Heart right ventricle (tissue), 16 donors: Measurements from ENCODE around the gene C10orf143. TPM values are rescaled to one million over a fixed set of nuclear protein-coding genes. Genes with fewer than 3 reads are reported as not detected.

ENCODE experiments used
- ATAC-seq, 8 donors: fragments of 200-7000 bp; cut with Tn5 transposase; one replicate each; pipeline ENCODE4 v1.9.1; 2020; ENCODE audit warnings: mild to moderate bottlenecking in 8 of 8, moderate library complexity in 8 of 8, moderate number of reproducible peaks in 1 of 8
- DNase-seq, 2 donors: peaks; one replicate each; pipeline ENCODE4 v3.0.0-alpha.2; 2020
- H3K27ac ChIP-seq, 10 donors: fragments of 200-600 bp; sonication (generic) in 2 of 10; one replicate each; pipeline versions ENCODE4 v1.5.0 to v1.8.0; 2020 to 2022; ENCODE audit warnings: mild to moderate bottlenecking in 3 of 10
- H3K27me3 ChIP-seq, 7 donors: fragments of 200-600 bp; one replicate each; pipeline ENCODE4 v1.8.0; 2021 to 2022; ENCODE audit warnings: mild to moderate bottlenecking in 2 of 7
- H3K36me3 ChIP-seq, 9 donors: fragments of 200-600 bp; sonication (generic) in 1 of 9; one replicate each; pipeline versions ENCODE4 v1.5.0 to v1.8.0; 2020 to 2022; ENCODE audit warnings: mild to moderate bottlenecking in 2 of 9
- H3K4me1 ChIP-seq, 9 donors: fragments of 200-600 bp; sonication (generic) in 1 of 9; one replicate each; pipeline versions ENCODE4 v1.5.0 to v1.8.0; 2020 to 2022; ENCODE audit warnings: mild to moderate bottlenecking in 4 of 9
- H3K4me3 ChIP-seq, 10 donors: fragments of 200-600 bp; sonication (generic) in 2 of 10; one replicate each; pipeline versions ENCODE4 v1.5.0 to v1.8.0; 2020 to 2022; ENCODE audit warnings: mild to moderate bottlenecking in 7 of 10, moderate library complexity in 2 of 10
- H3K9me3 ChIP-seq, 11 donors: fragments of 200-600 bp in 10 of 11; sonication (generic) in 2 of 11; one replicate each; pipeline versions ENCODE4 v1.5.0 to v1.8.0; 2013 to 2022; ENCODE audit warnings: mild to moderate bottlenecking in 2 of 11, control low read depth in 1 of 11, moderate library complexity in 1 of 11
- WGBS, 2 donors: extraction: QIAGEN DNeasy Blood & Tissue Kit; methylation state at CpG; one replicate each; pipeline ENCODE4 v1.1.7; 2013; ENCODE audit warnings: inconsistent platforms in 1 of 2; 5-methylcytosine and 5-hydroxymethylcytosine counted together
- intact Hi-C, 10 donors: fragments of 100-400 bp; cut with DNase I; formaldehyde crosslinking; loops; one replicate each; pipeline versions ENCODE4 v1.11.1 to v1.14.2; 2022
- polyA plus RNA-seq, 2 donors: library from polyadenylated mRNA; stranded (reverse); fragments of 200-250 nt; gene quantifications; one replicate each; pipeline ENCODE4 v1.2.3, GENCODE V29; 2013
- total RNA-seq, 10 donors: library from RNA; stranded (reverse); fragmentation: NEBNext Ultra II Directional in 3 of 10; extraction: Animal tissue kit (Norgen Biotek cat#: 25700) in 3 of 10; gene quantifications; one replicate each; pipeline versions ENCODE4 v1.2.1 to v1.2.4, GENCODE V29; 2021 to 2023
- TF ChIP-seq, protein P1 (sequence below), 9 donors: fragments of 200-600 bp; sonication (generic) in 2 of 9; IDR thresholded peaks; one replicate each; pipeline versions ENCODE4 v1.5.0 to v1.8.0; 2021 to 2022; ENCODE audit warnings: antibody characterized with exemption in 9 of 9, mild to moderate bottlenecking in 5 of 9, moderate library complexity in 1 of 9
- donor health status: Arrhythmogenic right ventricular cardiomyopathy.
- donor health status: ischemic (EF 13 %, LVEDD 7.1; RV severe dilation, severe dysfunction).
- donor health status: healthy with polysubstance abuse.
- donor health status: DM: no; HTN: yes; CAD: no.
- donor health status: DM: no; HTN: no; CAD: no.
- donor health status: ischemic (EF 25% LVEDD 6.9; RV normal size, moderate dysfunction).
- donor health status: ischemic (EF 25% LVEDD 5.7; RV mildly dilated, moderate dysfunction).
- donor health status: healthy.
- donor health status: DM: yes; HTN: yes; CAD: no.
- donor health status: Ischemic cardiomyopathy.
- donor health status: ischemic (EF 35%, LVEDD 5.7; RV mildly dilated, moderate dysfunction).
- donor health status: nonischemic (EF 11% LVEDD 7.7; RV severe dilation, severe dysfunction).
- donor health status: DM: yes; HTN: yes; CAD: no.
- donor health status: PGD.
- donor health status: ischemic (EF 29% LVEDD 5.4; RV normal size, mild dysfunction).
- donor health status: nonischemic (EF 23%, LVEDD 6.1; RV moderate dilation, normal function).

The C10orf143 gene
- total and polyA plus RNA-seq, 12 donors: 1.1 to 5.4 (median 2.1) TPM

DNA sequence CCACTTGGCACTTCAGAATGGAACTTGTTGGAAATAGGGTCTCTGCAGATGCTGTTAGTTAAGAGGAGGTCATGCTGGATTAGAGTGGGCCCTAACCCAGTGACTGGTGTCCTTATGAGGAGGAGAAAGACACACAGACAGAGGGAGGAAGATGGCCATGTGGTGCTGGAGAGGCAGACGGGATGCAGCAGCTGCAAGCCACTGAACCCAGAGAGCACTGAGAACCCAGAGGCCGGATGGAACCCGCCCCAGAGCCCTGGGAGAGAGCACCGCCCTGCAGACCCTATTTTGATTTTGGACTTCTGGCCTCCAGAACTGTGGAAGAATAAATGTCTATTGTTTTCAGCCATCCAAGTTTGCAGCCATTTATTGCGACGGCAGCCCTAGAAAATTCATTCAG, 88.5 kb downstream of the C10orf143 start:
- Histone ChIP-seq H3K4me1 (peaks cover 0 to 15% (median 0%) of the 10 kb centered on the region in 9 donors), H3K27ac (no peak overlapping the region), H3K36me3 (no peaks in the 10 kb centered on the region), H3K4me3 (no peak overlapping the region), H3K9me3 (no peaks in the 10 kb centered on the region), H3K27me3 (peaks cover 0 to 9% (median 0%) of the 10 kb centered on the region in 7 donors)
- DNase-seq: peak in 1 of 2 donors; percentile 2
- TF ChIP-seq, protein P1, sequence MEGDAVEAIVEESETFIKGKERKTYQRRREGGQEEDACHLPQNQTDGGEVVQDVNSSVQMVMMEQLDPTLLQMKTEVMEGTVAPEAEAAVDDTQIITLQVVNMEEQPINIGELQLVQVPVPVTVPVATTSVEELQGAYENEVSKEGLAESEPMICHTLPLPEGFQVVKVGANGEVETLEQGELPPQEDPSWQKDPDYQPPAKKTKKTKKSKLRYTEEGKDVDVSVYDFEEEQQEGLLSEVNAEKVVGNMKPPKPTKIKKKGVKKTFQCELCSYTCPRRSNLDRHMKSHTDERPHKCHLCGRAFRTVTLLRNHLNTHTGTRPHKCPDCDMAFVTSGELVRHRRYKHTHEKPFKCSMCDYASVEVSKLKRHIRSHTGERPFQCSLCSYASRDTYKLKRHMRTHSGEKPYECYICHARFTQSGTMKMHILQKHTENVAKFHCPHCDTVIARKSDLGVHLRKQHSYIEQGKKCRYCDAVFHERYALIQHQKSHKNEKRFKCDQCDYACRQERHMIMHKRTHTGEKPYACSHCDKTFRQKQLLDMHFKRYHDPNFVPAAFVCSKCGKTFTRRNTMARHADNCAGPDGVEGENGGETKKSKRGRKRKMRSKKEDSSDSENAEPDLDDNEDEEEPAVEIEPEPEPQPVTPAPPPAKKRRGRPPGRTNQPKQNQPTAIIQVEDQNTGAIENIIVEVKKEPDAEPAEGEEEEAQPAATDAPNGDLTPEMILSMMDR (IDR thresholded peaks at IDR 0.05): no peak
- 78 to 86% methylated on average over 6 of the region's 6 CpGs for whole genome bisulfite sequencing, 2 donors
- no peak for ATAC-seq
- intact Hi-C loops: no loop called here

DNA sequence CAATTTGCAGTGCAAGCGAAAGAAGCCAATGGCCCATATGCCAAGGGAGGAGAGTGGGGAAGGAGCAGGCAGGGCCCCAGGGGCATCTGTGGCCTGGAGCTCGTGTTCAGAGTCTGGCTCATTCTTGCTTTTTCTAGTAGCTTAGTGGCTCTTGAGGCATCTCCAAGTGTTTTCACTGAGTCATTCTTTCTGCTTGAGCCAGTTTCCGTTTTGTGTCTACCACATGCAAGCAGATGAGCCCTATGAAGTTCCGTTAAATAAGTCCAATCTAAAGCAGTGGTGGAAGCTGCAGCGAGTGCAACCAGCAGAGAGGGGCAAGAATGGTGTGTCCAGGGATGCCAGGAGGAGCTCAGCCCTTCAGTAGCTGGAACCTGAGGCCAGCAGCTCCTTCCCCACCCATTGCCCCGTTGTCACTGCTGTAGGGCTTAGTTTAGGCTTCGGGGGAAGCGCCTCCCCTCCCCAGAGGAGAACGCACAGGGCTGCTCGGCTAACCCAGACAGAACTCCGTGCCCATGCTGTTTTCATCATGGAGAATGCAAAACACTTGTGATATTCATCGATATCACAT, 89.2 kb downstream of the C10orf143 start:
- no peak overlapping the region for H3K4me3 ChIP-seq
- H3K9me3 ChIP-seq: no peaks in the 10 kb centered on the region
- intact Hi-C loops: no loop called here
- WGBS, 2 donors: 72 to 75% methylated on average over 12 of the region's 12 CpGs
- TF ChIP-seq, protein P1 (IDR thresholded peaks at IDR 0.05): no peak
- peaks cover 0 to 9% (median 0%) of the 10 kb centered on the region in 7 donors for H3K27me3 ChIP-seq
- no peaks in the 10 kb centered on the region for H3K36me3 ChIP-seq
- peak in 7 of 8 donors; percentile 43 to 70 (median 49) for ATAC-seq
- DNase-seq: peak in 1 of 2 donors; percentile 13
- H3K4me1 ChIP-seq: peaks cover 0 to 15% (median 0%) of the 10 kb centered on the region in 9 donors
- no peak overlapping the region for H3K27ac ChIP-seq

DNA sequence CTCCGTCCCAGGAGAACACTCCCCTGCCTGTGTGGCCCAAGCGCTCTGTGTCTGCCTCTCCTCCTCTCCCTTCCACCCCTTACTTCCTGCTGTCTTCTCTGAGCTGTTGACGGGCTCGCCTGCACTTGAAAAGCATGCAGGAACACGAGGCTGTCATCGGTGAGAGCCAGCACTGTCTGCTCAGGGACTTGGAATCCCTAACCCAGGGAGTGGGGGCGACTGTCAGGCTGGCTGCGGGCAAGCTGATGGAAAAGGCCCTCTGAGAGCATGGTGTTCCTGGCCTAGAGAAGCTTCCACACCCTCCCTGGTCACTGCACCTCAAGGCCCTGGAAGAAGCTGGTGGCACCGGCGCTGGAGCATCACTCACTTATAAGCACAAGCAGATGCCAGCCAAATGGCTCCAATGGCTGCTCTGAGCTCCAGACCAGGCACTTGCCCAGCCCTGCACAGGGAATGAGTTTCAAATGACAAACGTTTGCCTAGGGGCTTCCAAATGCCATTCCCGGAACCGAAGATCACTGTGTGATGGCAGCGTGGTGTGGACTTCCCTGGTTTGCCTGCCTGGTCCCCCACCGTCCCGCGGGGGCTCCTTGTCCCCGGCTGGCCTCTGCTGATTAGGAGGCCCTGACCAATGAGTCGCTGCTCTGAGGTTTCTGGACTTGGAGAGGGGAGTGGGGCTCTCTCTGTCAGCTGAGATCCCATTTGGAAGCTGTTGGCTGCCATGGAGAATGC, 89.8 kb downstream of the C10orf143 start:
- peak in 1 of 2 donors; percentile 3 for DNase-seq
- 42 to 51% methylated on average over 19 of the region's 19 CpGs for WGBS, 2 donors
- ATAC-seq: peak in 5 of 8 donors; percentile 9 to 29 (median 17)
- Histone ChIP-seq H3K4me3 (no peak overlapping the region), H3K27ac (no peak overlapping the region), H3K36me3 (no peaks in the 10 kb centered on the region), H3K27me3 (peaks cover 0 to 11% (median 2%) of the 10 kb centered on the region in 7 donors), H3K9me3 (no peaks in the 10 kb centered on the region), H3K4me1 (peaks cover 0 to 15% (median 0%) of the 10 kb centered on the region in 9 donors)
- intact Hi-C loops: no loop called here
- TF ChIP-seq, protein P1 (IDR thresholded peaks at IDR 0.05): no peak

DNA sequence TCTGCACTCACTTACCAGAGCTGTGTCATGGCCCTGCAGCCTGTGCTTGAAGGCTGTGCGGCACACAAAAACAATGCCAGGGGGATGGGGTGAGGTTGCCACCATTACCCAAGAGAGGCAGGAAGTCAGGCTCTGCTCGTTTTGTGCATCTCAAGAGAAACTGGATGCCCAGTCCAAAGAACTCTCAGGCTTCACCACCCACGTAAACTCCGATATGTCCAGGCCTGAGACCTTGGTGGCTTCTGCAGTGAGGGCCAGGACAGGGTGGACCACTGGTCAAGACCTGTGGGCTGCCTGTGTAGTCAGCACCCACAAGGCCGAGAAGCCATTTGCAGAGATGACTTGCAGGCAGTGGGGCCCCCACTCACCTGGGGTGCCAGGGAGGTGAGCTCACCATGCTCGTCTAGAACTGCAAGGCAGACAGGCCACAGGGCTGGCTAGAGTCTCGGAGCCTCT, 91.9 kb downstream of the C10orf143 start:
- Histone ChIP-seq H3K27ac (no peak overlapping the region), H3K4me3 (no peak overlapping the region), H3K36me3 (no peaks in the 10 kb centered on the region), H3K4me1 (peaks cover 0 to 15% (median 0%) of the 10 kb centered on the region in 9 donors), H3K27me3 (peaks cover 0 to 20% (median 5%) of the 10 kb centered on the region in 7 donors), H3K9me3 (no peaks in the 10 kb centered on the region)
- intact Hi-C loops: no loop called here
- ATAC-seq (no peak), DNase-seq (peak in 1 of 2 donors; percentile 1)
- 80 to 82% methylated on average over 7 of the region's 7 CpGs for WGBS, 2 donors
- TF ChIP-seq, protein P1 (IDR thresholded peaks at IDR 0.05): no peak
